Measurements from ENCODE around the gene HLTF.

- TF ChIP-seq EZH2 (IDR thresholded peaks at IDR 0.05; ENCODE audit: insufficient read depth, poor library complexity, severe bottlenecking) = no peak
- no peak for TF ChIP-seq EZH2phosphoT487 (IDR thresholded peaks at IDR 0.05; ENCODE audit: insufficient read depth, low read depth)
These were observed 62.4 kb downstream of the HLTF start for GRCh38 chr3:149023951-149024350.
